K562 (cell line): ENCODE measurements around the gene CHN2. TPM values are rescaled to one million over a fixed set of nuclear protein-coding genes. Genes with fewer than 3 reads are reported as not detected.

ENCODE experiments used
- ATAC-seq: fragments of 200-7000 bp; cut with Tn5 transposase; 3 replicates; pipeline ENCODE4 v1.9.1; 2020; ENCODE audit warnings: moderate library complexity
- BruUV-seq: library from RNA; stranded (reverse); fragments of 400-500 nt; replicated peaks from 2 replicates; lab custom pipeline; 2021; lab: Mats Ljungman, UMichigan
- CTCF ChIA-PET: fragments of 300-600 bp; formaldehyde crosslinking; extraction: SDS; loops from one replicate; lab custom pipeline; 2021; ENCODE audit warnings: low intra/inter-chr PET ratio; lab: Yijun Ruan, JAX
- POLR2A ChIA-PET: fragments of 300-600, 350-650 bp; sonication (Branson Sonifier 250); formaldehyde crosslinking; extraction: SDS; loops from one replicate; lab custom pipeline; 2021; ENCODE audit warnings: antibody characterized with exemption, inconsistent platforms; lab: Yijun Ruan, JAX
- DNase-seq, 4 experiments: peaks; one replicate each; pipeline versions ENCODE4 v3.0.0 to v3.0.0-alpha.2; 2011 to 2018; ENCODE audit warnings: low spot score in 3 of 4, mixed read lengths in 3 of 4; ENCODE audit errors: extremely low read depth in 1 of 4
- FAIRE-seq: peaks from 2 replicates; lab custom pipeline; 2011; peaks lifted over from hg19 to GRCh38; lab: Jason Lieb, UNC
- H2AFZ ChIP-seq: 2 replicates; pipeline ENCODE4 v1.6.0; 2011; ENCODE audit warnings: low read depth, low read length, control low read depth, inconsistent platforms
- H3K27ac ChIP-seq: fragments of 200-600 bp; 3 replicates; pipeline ENCODE4 v1.8.0; 2011; ENCODE audit warnings: low read depth, mild to moderate bottlenecking, control low read depth, inconsistent platforms, low read length, moderate library complexity, mixed read lengths; ENCODE audit errors: extremely low read depth
- H3K27me3 ChIP-seq, 2 experiments: fragments of 300-600 bp in 1 of 2; 2 replicates in 1 of 2; 3 replicates in 1 of 2; pipeline versions ENCODE4 v1.6.0 to v1.8.0; 2011; ENCODE audit warnings: inconsistent platforms in 2 of 2, low read length in 2 of 2, mild to moderate bottlenecking in 1 of 2, mixed read lengths in 1 of 2, moderate library complexity in 1 of 2; ENCODE audit not compliant: control insufficient read depth in 2 of 2, insufficient read depth in 2 of 2
- H3K36me3 ChIP-seq: fragments of 300-600 bp; 3 replicates; pipeline ENCODE4 v1.8.0; 2011; ENCODE audit warnings: mild to moderate bottlenecking, low read length, inconsistent platforms; ENCODE audit not compliant: control insufficient read depth, insufficient read depth
- H3K4me1 ChIP-seq, 2 experiments: fragments of 200-600 bp in 1 of 2; replicated peaks in 1 of 2; 2 replicates in 1 of 2; 3 replicates in 1 of 2; pipeline versions ENCODE4 v1.5.1 to v1.8.0; 2011; ENCODE audit warnings: inconsistent platforms in 2 of 2, low read length in 2 of 2, mild to moderate bottlenecking in 1 of 2, mixed read lengths in 1 of 2, moderate library complexity in 1 of 2; ENCODE audit not compliant: control insufficient read depth in 2 of 2, insufficient read depth in 2 of 2
- H3K4me2 ChIP-seq: 2 replicates; pipeline ENCODE4 v1.6.1; 2011; ENCODE audit warnings: low read length, control low read depth, inconsistent platforms, mixed read lengths; ENCODE audit not compliant: insufficient read depth
- H3K4me3 ChIP-seq: fragments of 200-600 bp; sonication (generic), shearing (Covaris generic); 2 replicates; pipeline ENCODE4 v1.5.1; 2016; ENCODE audit warnings: control low read depth, inconsistent platforms
- H3K79me2 ChIP-seq: fragments of 200-600 bp; 3 replicates; pipeline ENCODE4 v1.8.0; 2011; ENCODE audit warnings: low read length, inconsistent platforms; ENCODE audit not compliant: control insufficient read depth, insufficient read depth
- H3K9ac ChIP-seq, 2 experiments: 2 replicates each; pipeline versions ENCODE4 v1.6.0 to v1.6.1; 2011; ENCODE audit warnings: low read depth in 2 of 2, low read length in 2 of 2, control low read depth in 1 of 2, inconsistent platforms in 1 of 2, mild to moderate bottlenecking in 1 of 2, mixed read lengths in 1 of 2; ENCODE audit not compliant: insufficient read depth in 1 of 2
- H3K9me1 ChIP-seq: one replicate; pipeline ENCODE4 v1.6.0; 2011; ENCODE audit warnings: inconsistent platforms, mild to moderate bottlenecking, low read length, moderate library complexity; ENCODE audit not compliant: control insufficient read depth, insufficient read depth
- H3K9me3 ChIP-seq: replicated peaks from 2 replicates; pipeline ENCODE4 v1.5.1; 2011; ENCODE audit warnings: low read depth, low read length, inconsistent platforms; ENCODE audit not compliant: control insufficient read depth, insufficient read depth
- H4K20me1 ChIP-seq: replicated peaks from 2 replicates; pipeline ENCODE4 v1.6.1; 2011; ENCODE audit warnings: low read length, inconsistent platforms, mixed read lengths; ENCODE audit not compliant: control insufficient read depth, insufficient read depth
- GTF2A2 ChIP-seq: IDR thresholded peaks from 2 replicates; pipeline ENCODE4 v1.6.1; 2016; ENCODE audit warnings: mild to moderate bottlenecking, missing genetic modification characterization, missing compliant biosample characterization
- HDAC2 ChIP-seq: fragments of 450-650 bp; IDR thresholded peaks from 2 replicates; pipeline ENCODE4 v1.6.1; 2016; ENCODE audit warnings: mild to moderate bottlenecking
- HDAC6 ChIP-seq: IDR thresholded peaks from 2 replicates; pipeline ENCODE4 v1.6.1; 2012; ENCODE audit warnings: low read depth, mild to moderate bottlenecking, control low read depth, inconsistent platforms, low read length, moderate library complexity
- HIVEP1 ChIP-seq: fragments of 250-450 bp; sonication (Bioruptor Pico); IDR thresholded peaks from 2 replicates; pipeline ENCODE4 v1.4.0; 2020; ENCODE audit warnings: mild to moderate bottlenecking
- MEF2A ChIP-seq: IDR thresholded peaks from 2 replicates; pipeline ENCODE4 v1.6.1; 2011; ENCODE audit warnings: low read depth, mild to moderate bottlenecking, low read length, moderate library complexity; ENCODE audit not compliant: control insufficient read depth
- MYC ChIP-seq, 2 experiments: fragments of 250-450 bp in 1 of 2; sonication (Bioruptor Pico) in 1 of 2; IDR thresholded peaks; 2 replicates each; pipeline versions ENCODE4 v1.5.1 to v1.6.1; 2012 to 2021; ENCODE audit warnings: low read depth in 2 of 2, borderline replicate concordance in 1 of 2, improper control_type of control experiment in 1 of 2, low read length in 1 of 2, mild to moderate bottlenecking in 1 of 2, moderate library complexity in 1 of 2
- RBFOX2 ChIP-seq: fragments of 200-400 bp; formaldehyde crosslinking; IDR thresholded peaks from 2 replicates; pipeline ENCODE4 v1.6.1; 2017; ENCODE audit warnings: low read depth, mild to moderate bottlenecking, low read length, moderate library complexity
- RCOR1 ChIP-seq, 2 experiments: IDR thresholded peaks; 2 replicates each; pipeline ENCODE4 v1.6.1; 2012; ENCODE audit warnings: low read depth in 2 of 2, low read length in 2 of 2, borderline replicate concordance in 1 of 2, improper control_type of control experiment in 1 of 2
- STAT5A ChIP-seq: IDR thresholded peaks from 2 replicates; pipeline ENCODE4 v1.6.1; 2012; ENCODE audit warnings: low read length, inconsistent platforms, borderline replicate concordance
- TCF3 ChIP-seq: sonication (generic); formaldehyde crosslinking; IDR thresholded peaks from 2 replicates; pipeline ENCODE4 v1.4.0; 2020; ENCODE audit warnings: mild to moderate bottlenecking, missing genetic modification reagents
- WGBS: fragments of 100-300 bp; shearing (Covaris generic); methylation state at CpG from one replicate; pipeline ENCODE4 v1.1.6; 2016; ENCODE audit warnings: low coverage, mixed read lengths; ENCODE audit not compliant: insufficient coverage; ENCODE audit errors: missing lambda C conversion rate; 5-methylcytosine and 5-hydroxymethylcytosine counted together
- in situ Hi-C: fragments of 300-500 bp; cut with MboI; formaldehyde crosslinking; loops from 4 replicates; pipeline ENCODE4 v1.15.0; 2018; ENCODE audit warnings: inconsistent platforms, mixed read lengths
- intact Hi-C: fragments of 100-400 bp; cut with micrococcal nuclease; formaldehyde crosslinking; loops from 2 replicates; pipeline ENCODE4 v1.14.2; 2022
- polyA plus RNA-seq, 8 experiments: library from polyadenylated mRNA; depleted of rRNA in 4 of 8; stranded (reverse) in 5 of 8; unstranded in 3 of 8; fragments of >200 nt; fragmentation: Nextera tagmentation in 2 of 8; fragmentation: Illumina TruSeq in 1 of 8; extraction: Ambion mirVana in 2 of 8; extraction: Trizol in 1 of 8; gene quantifications; 2 replicates each; pipeline versions ENCODE4 v1.2.1 to v1.2.3, GENCODE V29; 2011 to 2014; ENCODE audit warnings: inconsistent platforms in 1 of 8, missing spikeins in 1 of 8
- total RNA-seq, 7 experiments: library from RNA; depleted of rRNA in 6 of 7; stranded (reverse); fragments of >200 nt in 6 of 7; fragmentation: Illumina TruSeq in 2 of 7; extraction: Trizol in 2 of 7; gene quantifications; 2 replicates each; pipeline versions ENCODE4 v1.2.1 to v1.2.3, GENCODE V29; 2011 to 2021; ENCODE audit warnings: low replicate concordance in 1 of 7
- TF ChIP-seq, protein P1 (sequence below): fragments of 450-650 bp; formaldehyde crosslinking; IDR thresholded peaks from 2 replicates; pipeline ENCODE4 v1.4.0; 2022; ENCODE audit warnings: missing genetic modification characterization

CHN2 gene
- total and polyA plus RNA-seq, 9 of the 15 experiments (the other 6 are each of a cell fraction or from before 2014, with no cell fraction given), result 0.12 to 2.1 (median 0.31) TPM; not detected in 1

DNA sequence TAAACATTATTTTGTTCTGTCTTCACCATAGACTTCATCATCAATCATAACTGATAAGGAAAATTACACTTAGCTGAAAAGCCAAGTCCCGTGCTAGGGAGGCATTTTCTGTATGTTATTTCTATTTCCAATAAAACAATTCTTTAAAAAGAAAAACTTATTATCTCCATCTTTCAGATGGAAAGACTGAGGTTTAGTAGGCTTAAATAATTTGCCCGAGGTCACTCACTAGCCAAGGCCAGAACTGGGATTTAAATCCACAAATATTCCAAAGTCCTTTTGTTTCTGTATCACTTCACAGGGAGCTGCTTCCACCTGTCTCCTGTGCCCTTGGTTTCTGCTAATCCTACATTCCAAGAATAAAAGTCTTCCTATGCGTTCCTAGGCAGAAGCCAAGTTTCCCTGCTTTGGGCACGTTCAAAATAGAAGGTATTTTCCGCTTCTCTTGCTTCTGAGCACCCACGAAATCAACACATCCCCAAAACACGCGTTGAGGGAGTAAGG lies 49.0 kb upstream of the CHN2 start:
- intact Hi-C loops (no loop called here), in situ Hi-C loops (no loop called here)
- ATAC-seq (no peak), DNase-seq (no peak), FAIRE-seq (no peak)
- Histone ChIP-seq H3K27ac (no peak overlapping the region), H3K9me3 (no peaks in the 10 kb centered on the region), H3K79me2 (no peaks in the 10 kb centered on the region), H4K20me1 (no peaks in the 10 kb centered on the region; the same call in 1 of the 2 replicates), H3K27me3 (peaks cover 7 to 25% of the 10 kb centered on the region in 2 experiments; a peak in 2 of 5 replicates), H3K36me3 (no peaks in the 10 kb centered on the region), H3K4me2 (no peak overlapping the region), H3K9me1 (no peaks in the 10 kb centered on the region), H3K4me3 (no peak overlapping the region), H2AFZ (no peak overlapping the region), H3K4me1 (peaks cover 0 to 4% of the 10 kb centered on the region in 2 experiments; a peak in 2 of 5 replicates), H3K9ac (no peak overlapping the region)
- WGBS, result under 1% methylated on average over 8 of the region's 8 CpGs
- BruUV-seq, result no TSS peak
- TF ChIP-seq GTF2A2 (tag) (no peak), MEF2A (no peak), HDAC2 (no peak), MYC (IDR thresholded peaks at IDR 0.05; ENCODE audit: low read depth, low read length) (no peak), MYC (CRISPR knock-in tag; IDR thresholded peaks at IDR 0.05; ENCODE audit: borderline replicate concordance, low read depth) (no peak), HIVEP1 (CRISPR knock-in tag) (no peak), STAT5A (no peak), HDAC6 (no peak), RBFOX2 (no peak), RCOR1 (IDR thresholded peaks at IDR 0.05; ENCODE audit: borderline replicate concordance in 1 of 2, low read depth in 2 of 2, low read length in 2 of 2) (no peak), TCF3 (CRISPR knock-in tag) (no peak)
- TF ChIP-seq, protein P1, sequence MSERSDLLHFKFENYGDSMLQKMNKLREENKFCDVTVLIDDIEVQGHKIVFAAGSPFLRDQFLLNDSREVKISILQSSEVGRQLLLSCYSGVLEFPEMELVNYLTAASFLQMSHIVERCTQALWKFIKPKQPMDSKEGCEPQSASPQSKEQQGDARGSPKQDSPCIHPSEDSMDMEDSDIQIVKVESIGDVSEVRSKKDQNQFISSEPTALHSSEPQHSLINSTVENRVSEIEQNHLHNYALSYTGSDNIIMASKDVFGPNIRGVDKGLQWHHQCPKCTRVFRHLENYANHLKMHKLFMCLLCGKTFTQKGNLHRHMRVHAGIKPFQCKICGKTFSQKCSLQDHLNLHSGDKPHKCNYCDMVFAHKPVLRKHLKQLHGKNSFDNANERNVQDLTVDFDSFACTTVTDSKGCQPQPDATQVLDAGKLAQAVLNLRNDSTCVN (CRISPR knock-in tag), result no peak
- CTCF ChIA-PET, result no interaction called here
- POLR2A ChIA-PET, result no interaction called here
